ENCODE measurements around the gene LENG1. TPM values are rescaled to one million over a fixed set of nuclear protein-coding genes. Genes with fewer than 3 reads are reported as not detected.

Gene LENG1
- total and polyA plus RNA-seq, 7 donors: 5.8 to 19.6 (median 10.2) TPM

DNA sequence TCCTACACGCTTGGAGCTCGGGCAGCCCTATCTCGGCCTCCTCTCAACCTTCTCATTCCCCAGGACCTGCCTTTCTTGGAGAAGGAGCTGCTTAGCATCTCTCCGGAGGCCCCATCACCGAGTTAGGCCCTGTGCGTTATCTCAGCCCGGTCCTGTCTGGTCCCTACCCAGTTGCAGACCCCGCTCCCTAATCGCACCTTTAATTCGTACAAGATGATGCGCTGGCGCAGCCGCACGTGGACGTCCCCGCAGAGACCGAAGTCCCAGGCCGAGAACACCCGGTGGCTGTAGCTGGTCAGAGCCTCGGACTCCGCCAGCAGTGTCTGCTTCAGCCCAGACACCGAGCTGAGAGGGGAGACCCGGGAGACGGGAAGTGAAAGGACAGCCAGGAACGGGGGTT, 5.7 kb upstream of the LENG1 start:
- no peaks in the 10 kb centered on the region for H3K9me3 ChIP-seq
- DNase-seq: no peak
- no peaks in the 10 kb centered on the region for H3K36me3 ChIP-seq (ENCODE audit: insufficient read depth in 1 of 2, low read depth in 1 of 2)
- WGBS, 3 donors: 87 to 89% (median 87%) methylated on average over 25 of the region's 25 CpGs
- peaks cover 16% of the 10 kb centered on the region for H3K4me1 ChIP-seq
- no peak for ATAC-seq
- no peak overlapping the region for H3K4me3 ChIP-seq
- no peak overlapping the region for H3K27ac ChIP-seq
- H3K27me3 ChIP-seq (ENCODE audit: insufficient read depth in 3 of 3, low read length in 2 of 3): peaks cover 0 to 16% (median 0%) of the 10 kb centered on the region in 3 donors
- TF ChIP-seq, protein P1, sequence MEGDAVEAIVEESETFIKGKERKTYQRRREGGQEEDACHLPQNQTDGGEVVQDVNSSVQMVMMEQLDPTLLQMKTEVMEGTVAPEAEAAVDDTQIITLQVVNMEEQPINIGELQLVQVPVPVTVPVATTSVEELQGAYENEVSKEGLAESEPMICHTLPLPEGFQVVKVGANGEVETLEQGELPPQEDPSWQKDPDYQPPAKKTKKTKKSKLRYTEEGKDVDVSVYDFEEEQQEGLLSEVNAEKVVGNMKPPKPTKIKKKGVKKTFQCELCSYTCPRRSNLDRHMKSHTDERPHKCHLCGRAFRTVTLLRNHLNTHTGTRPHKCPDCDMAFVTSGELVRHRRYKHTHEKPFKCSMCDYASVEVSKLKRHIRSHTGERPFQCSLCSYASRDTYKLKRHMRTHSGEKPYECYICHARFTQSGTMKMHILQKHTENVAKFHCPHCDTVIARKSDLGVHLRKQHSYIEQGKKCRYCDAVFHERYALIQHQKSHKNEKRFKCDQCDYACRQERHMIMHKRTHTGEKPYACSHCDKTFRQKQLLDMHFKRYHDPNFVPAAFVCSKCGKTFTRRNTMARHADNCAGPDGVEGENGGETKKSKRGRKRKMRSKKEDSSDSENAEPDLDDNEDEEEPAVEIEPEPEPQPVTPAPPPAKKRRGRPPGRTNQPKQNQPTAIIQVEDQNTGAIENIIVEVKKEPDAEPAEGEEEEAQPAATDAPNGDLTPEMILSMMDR (IDR thresholded peaks at IDR 0.05): no peak
- intact Hi-C loops (cut with DNase I): loop anchor here in 1 of 2 donors (10.0 kb wide), 1 partner anchor 230 kb away; no protein-coding TSS in a partner anchor

DNA sequence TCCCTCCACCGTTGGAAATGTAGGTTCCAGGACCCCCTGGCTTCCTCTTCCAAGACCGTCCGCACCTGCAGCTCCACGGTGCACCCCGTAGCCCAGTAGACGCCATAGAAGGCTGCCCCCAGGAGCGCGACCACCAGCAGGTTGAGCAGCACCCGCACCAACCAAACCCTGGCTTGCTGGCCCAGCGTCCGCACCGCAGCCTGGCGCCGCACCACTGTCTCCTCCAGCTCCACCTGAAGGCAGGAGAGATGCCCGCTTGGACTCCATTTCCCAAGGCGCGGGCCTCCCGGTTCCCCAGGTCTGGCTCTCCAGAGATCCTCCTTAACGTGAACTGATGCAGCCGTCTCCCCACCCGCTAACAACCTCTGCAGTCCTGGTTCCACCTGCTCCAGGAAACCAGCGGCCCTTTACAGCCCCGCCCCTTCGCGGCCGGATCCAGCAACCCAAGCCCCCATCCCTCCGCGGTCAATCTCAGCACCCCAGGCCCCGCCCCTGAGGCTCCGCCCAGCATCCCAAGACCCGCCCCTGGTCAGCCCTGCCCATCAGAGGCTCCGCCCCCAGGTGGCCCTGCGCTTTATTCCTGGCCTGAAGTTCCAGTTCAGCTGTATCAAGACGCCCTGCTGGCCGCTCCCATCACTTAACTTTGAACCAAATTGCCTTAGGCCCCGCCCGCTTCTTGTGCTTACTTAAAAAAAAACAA, 5.0 kb upstream of the LENG1 start:
- Histone ChIP-seq H3K27me3 (ENCODE audit: insufficient read depth in 3 of 3, low read length in 2 of 3) (peaks cover 0 to 16% (median 0%) of the 10 kb centered on the region in 3 donors), H3K36me3 (ENCODE audit: insufficient read depth in 1 of 2, low read depth in 1 of 2) (no peaks in the 10 kb centered on the region), H3K4me1 (peaks cover 18% of the 10 kb centered on the region), H3K4me3 (peak overlapping the region; percentile 24), H3K27ac (no peak overlapping the region), H3K9me3 (no peaks in the 10 kb centered on the region)
- DNase-seq (peak in 1 of 2 donors; percentile 73), ATAC-seq (no peak)
- intact Hi-C loops (cut with DNase I): loop anchor here in 1 of 2 donors (10.0 kb wide), 1 partner anchor 230 kb away; no protein-coding TSS in a partner anchor
- 13 to 16% (median 14%) methylated on average over 37 of the region's 37 CpGs for WGBS, 3 donors
- TF ChIP-seq, protein P1 (IDR thresholded peaks at IDR 0.05): no peak

DNA sequence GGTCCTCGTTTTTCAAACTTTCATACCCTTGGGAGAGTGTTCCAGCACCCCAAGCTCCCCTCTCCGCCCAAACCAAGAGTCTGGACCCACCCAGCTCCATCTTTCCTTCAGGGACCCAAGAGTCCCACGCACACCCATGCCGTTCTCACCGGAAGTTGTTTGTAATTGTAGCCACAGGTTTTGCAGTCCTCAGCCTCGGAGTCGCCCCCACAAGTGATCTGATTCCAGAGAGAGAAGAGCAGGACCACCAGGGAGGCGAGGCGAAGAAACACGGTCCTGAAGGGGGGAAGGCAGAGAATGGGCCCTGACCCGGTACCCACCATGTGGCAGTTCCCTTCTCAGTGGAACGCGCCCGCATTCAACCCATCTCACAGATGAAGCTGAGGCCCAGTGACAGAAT, 3.4 kb upstream of the LENG1 start:
- 66 to 80% (median 71%) methylated on average over 14 of the region's 14 CpGs for WGBS, 3 donors
- no peak overlapping the region for H3K27ac ChIP-seq
- peak overlapping the region; percentile 55 for H3K4me3 ChIP-seq
- peaks cover 27% of the 10 kb centered on the region for H3K4me1 ChIP-seq
- DNase-seq (no peak), ATAC-seq (no peak)
- H3K27me3 ChIP-seq (ENCODE audit: insufficient read depth in 3 of 3, low read length in 2 of 3): peaks cover 0 to 16% (median 0%) of the 10 kb centered on the region in 3 donors
- peaks cover 0 to 5% of the 10 kb centered on the region in 2 donors for H3K36me3 ChIP-seq (ENCODE audit: insufficient read depth in 1 of 2, low read depth in 1 of 2)
- TF ChIP-seq, protein P1 (IDR thresholded peaks at IDR 0.05): no peak
- H3K9me3 ChIP-seq: no peaks in the 10 kb centered on the region
- intact Hi-C loops (cut with DNase I): loop anchor here in 1 of 2 donors (10.0 kb wide), 1 partner anchor 232 kb away; no protein-coding TSS in a partner anchor

DNA sequence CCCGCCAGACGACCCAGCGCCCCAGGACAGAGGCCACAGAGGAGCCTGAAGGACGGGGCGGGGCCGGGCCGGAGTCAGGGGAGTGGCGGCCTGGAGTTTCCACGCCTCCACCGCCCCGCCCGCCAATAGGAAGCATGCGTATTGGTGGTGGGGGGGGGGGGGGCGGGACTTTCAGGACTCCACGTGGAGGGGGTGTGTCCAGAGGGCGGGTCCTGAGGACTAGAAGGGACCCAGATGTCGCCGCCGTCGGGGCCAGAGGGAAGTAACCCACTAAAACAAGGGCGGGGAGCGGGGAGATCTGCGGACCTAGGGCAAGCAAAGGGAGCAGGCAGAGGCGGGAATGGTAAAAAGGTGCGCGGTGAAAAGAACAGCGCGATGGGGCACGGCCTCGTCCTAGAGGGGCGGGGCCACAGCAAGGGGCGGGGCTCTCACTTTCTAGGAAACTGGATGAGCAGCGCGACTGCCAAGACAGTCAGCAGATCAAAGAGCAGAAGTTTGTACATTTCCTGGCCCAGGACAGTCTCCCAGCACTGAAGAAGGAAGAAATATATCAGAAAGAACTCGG, 2.8 kb upstream of the LENG1 start:
- ATAC-seq: peak; percentile 17 to 43 (median 40)
- Histone ChIP-seq H3K27ac (no peak overlapping the region), H3K4me3 (peak overlapping the region; percentile 55), H3K27me3 (ENCODE audit: insufficient read depth in 3 of 3, low read length in 2 of 3) (peaks cover 0 to 16% (median 0%) of the 10 kb centered on the region in 3 donors), H3K4me1 (peaks cover 27% of the 10 kb centered on the region), H3K36me3 (ENCODE audit: insufficient read depth in 1 of 2, low read depth in 1 of 2) (peaks cover 0 to 10% of the 10 kb centered on the region in 2 donors), H3K9me3 (no peaks in the 10 kb centered on the region)
- WGBS, 3 donors: 4 to 5% (median 5%) methylated on average over 29 to 35 of the region's 35 CpGs
- intact Hi-C loops (cut with DNase I): loop anchor here in 1 of 2 donors (10.0 kb wide), 1 partner anchor 232 kb away; no protein-coding TSS in a partner anchor
- peak; percentile 86 to 90 for DNase-seq
- TF ChIP-seq, protein P1 (IDR thresholded peaks at IDR 0.05): no peak

Measured in psoas muscle (tissue), 8 donors.